Stimulated activated CD8-positive, alpha-beta memory T cell treated with anti-CD3 and anti-CD28 coated beads, Interleukin-7, amount 100 ng/mL, for 24 hours (primary cell): Measurements from ENCODE around the gene CD2AP.

Experiments used
- DNase-seq: peaks from one replicate; pipeline ENCODE4 v3.0.0-alpha.2; 2020; ENCODE audit warnings: low read depth

The CD2AP gene

GRCh38 chr6:47567586-47567985, 90.0 kb downstream of the CD2AP start:
- DNase-seq, result no peak

DNA sequence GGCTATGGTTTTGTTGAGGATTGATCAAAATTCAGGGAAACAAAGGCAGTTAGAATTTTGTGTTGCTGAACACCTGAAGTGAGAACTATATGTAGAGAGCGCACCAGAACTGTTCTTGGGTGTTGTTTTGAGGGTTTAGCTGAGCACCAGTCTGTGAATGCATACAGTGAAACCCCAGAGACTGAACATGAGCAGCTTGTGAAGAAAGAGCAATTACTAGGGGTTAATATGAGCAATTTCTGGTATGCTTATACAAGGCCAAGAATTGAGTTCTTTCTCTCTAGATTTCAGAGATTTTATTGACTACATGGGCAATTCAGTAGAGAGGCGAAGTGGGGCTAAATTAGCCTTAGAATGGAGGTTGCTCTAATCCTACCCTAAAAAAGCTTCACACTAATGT, 93.9 kb downstream of the CD2AP start:
- no peak for DNase-seq

GRCh38 chr6:47573109-47573508, 95.5 kb downstream of the CD2AP start:
- DNase-seq, result no peak

DNA sequence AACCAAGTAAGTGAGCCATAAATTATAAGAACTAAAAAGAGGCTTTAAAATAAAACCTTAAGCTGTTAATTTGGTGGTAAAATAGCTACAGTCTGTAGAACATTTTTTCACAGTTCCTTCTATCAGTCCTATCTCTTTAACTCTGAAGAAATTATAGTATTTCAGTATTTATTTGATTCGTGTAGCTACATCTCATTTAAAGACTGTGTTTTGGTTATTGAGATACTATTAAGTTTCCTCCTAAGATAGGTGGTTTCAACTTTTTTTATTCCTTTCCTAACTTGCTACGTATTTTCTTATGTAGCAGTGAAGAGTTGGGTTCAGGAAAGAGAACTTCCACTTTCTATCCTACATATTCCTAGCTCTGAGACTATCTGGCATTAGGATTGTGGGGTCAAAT, 97.2 kb downstream of the CD2AP start:
- DNase-seq, result no peak

DNA sequence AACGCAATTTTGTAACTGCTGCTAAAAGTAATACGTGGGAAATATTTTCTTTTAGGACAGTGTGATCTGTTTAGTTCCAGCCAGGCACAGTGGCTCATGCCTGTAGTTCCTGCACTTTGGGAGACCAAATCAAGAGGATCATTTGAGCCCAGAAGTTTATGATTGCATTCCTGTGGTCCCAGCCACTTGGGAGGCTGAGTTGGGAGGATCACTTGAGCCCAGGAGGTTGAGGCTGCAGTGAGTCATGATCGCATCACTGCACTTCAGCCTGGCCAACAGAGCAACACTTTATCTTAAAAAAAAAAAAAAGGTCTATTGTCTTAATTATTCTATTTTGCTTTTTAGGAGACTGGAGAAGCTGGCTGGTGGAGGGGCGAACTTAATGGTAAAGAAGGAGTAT, 101.5 kb downstream of the CD2AP start:
- no peak for DNase-seq

DNA sequence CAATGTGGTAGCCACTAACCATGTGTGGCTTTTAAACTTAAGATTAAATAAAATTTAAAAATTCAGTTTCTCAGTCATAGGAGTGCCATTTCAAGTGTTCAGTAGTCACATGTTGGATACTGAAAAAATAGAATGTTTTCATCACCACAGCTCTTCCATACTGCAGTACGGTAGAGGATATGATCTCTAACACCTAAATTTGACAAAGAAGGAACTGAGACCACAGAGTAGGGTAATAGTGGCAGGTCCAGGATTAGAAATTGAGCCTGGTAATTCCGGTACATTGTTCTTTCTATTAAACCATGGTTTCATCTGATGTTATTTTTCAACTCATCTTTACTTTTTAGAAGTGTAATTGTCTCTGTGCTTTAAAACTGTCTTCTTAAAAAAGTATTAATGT, 104.0 kb downstream of the CD2AP start:
- no peak for DNase-seq

- DNase-seq, result no peak
Observed at GRCh38 chr6:47587493-47587892, 109.9 kb downstream of the CD2AP start.

GRCh38 chr6:47592131-47592840, 114.7 kb downstream of the CD2AP start:
- DNase-seq, result no peak

DNA sequence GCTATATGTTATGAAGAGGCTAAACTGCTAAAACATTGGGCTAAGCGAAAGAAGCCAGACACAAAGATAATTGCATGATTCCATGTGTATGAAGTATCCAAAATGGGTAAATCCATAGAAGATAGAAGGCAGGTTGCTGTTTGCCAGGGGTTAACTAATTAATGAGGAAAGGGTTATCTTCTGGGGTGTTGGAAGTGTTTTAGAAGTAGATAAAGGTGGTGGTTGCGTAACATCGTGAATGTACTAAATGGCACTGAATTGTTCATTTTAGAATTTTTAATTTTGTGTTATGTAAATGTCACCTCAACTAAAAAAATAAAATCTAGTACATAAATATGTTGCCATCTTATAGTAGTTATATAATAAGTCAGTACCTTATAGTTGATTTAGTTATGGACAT, 116.4 kb downstream of the CD2AP start:
- DNase-seq, result no peak

- DNase-seq, result no peak
Observed at GRCh38 chr6:47595785-47596184, 118.2 kb downstream of the CD2AP start.

- DNase-seq, result no peak
Observed at GRCh38 chr6:47598367-47598766, 120.8 kb downstream of the CD2AP start.

GRCh38 chr6:47599512-47599911, 121.9 kb downstream of the CD2AP start:
- no peak for DNase-seq

GRCh38 chr6:47603227-47603626, 125.6 kb downstream of the CD2AP start:
- DNase-seq, result no peak

DNA sequence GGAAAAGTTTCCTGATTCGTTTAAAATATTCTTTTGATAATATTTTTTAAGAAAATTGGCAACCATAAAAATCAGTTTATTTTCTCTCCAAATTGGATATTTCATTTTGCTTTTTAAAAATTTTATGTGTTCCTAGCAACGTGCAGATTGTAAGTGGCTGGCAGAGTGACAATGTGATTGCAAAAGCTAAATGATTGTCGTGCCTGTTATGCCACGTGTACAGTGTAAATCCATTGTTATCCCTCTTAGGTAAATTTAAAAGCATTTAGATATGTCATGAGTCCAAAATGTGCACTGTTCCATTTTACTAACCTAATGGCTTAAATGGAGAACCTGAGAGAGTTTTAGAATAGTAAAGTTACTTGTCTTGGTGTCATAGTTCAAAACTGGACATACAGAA, 126.4 kb downstream of the CD2AP start:
- no peak for DNase-seq

GRCh38 chr6:47621838-47622449, 144.4 kb downstream of the CD2AP start:
- DNase-seq, result no peak

- DNase-seq, result no peak
Observed at GRCh38 chr6:47626782-47627181, 149.2 kb downstream of the CD2AP start.

- no peak for DNase-seq
Observed at GRCh38 chr6:47628448-47629272, 151.1 kb downstream of the CD2AP start.

DNA sequence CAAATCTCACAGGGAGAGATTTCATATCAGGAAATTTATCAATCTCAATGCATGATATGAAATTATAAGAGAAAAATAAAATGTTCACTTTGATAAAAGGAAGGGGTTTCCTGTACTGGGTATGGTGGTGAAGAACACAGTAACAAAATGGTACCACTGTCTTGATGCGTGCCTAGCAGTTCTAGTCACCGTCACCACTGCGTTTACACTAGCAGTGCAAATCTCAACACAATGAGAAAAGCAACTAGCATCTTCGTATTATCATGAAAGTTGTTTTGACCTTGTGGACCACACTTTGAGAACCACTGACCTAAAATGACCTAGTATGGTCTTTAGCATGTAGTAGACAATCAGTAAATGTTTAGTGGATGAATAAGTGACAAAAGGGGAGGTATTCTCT, 152.4 kb downstream of the CD2AP start:
- no peak for DNase-seq

GRCh38 chr6:47630587-47630986, 153.0 kb downstream of the CD2AP start:
- DNase-seq, result no peak

DNA sequence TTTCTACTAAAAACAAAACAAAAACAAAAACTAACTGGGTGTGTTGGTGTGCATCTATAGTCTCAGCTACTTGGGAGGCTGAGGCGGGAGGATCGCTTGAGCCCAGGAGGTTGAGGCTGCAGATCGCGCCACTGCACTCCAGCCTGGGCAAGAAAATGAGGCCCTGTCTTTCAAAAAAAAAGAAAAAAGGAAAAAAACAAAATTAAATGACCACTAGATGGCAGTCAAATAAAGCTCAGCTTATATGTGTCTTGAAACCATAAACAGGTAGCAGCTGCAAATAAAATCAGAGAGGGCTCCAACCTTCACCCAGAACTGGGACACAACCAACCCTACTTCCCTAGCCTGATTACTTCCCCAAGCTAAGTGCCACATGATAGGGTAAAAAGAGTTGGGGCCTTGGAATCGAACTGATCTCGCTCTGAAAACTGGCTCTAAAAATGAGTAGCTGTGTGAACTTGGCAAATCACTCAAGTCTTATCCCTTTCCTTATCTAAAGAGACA, 153.7 kb downstream of the CD2AP start:
- DNase-seq, result no peak

DNA sequence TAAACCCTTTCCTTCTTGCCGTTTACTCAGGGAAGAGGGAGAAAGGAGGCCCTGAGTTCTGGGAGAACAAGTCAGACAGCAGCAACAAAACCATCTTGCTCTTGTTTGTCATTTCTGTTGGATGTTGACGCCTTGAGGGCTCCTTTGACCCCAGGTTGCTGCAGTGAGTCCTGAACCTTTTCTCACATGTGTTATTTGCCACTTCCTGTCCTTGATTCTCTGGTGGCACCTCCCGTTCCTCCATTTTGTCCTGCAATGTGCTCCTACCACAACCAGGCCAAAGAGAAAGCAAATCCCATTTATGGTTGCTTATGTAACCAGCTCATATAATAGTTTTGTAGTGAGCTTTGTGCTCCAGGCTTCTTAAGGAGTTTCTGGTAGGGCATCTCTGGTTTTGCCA, 154.2 kb downstream of the CD2AP start:
- DNase-seq, result no peak

- DNase-seq, result no peak
Observed at GRCh38 chr6:47633141-47633540, 155.6 kb downstream of the CD2AP start.
